HepG2 (cell line): Measurements from ENCODE around the gene SYNDIG1. TPM values are rescaled to one million over a fixed set of nuclear protein-coding genes. Genes with fewer than 3 reads are reported as not detected.

Source experiments
- ATAC-seq: fragments of 200-7000 bp; cut with Tn5 transposase; 3 replicates; pipeline ENCODE4 v1.9.1; 2020; ENCODE audit warnings: mild to moderate bottlenecking, moderate library complexity
- BruUV-seq: library from RNA; stranded (reverse); fragments of 400-500 nt; replicated peaks from 2 replicates; lab custom pipeline; 2021; lab: Mats Ljungman, UMichigan
- CTCF ChIA-PET: fragments of 300-600 bp; formaldehyde crosslinking; extraction: SDS; loops from one replicate; lab custom pipeline; 2021; ENCODE audit warnings: low total read pairs, inconsistent platforms, low intra/inter-chr PET ratio; lab: Yijun Ruan, JAX
- POLR2A ChIA-PET: fragments of 350-600 bp; sonication (Branson Sonifier 250); formaldehyde crosslinking; loops from one replicate; lab custom pipeline; 2020; ENCODE audit warnings: antibody characterized with exemption, inconsistent platforms; lab: Yijun Ruan, JAX
- DNase-seq: peaks from one replicate; pipeline ENCODE4 v3.0.0-alpha.2; 2015; ENCODE audit warnings: low spot score
- FAIRE-seq: peaks from 3 replicates; lab custom pipeline; 2011; peaks lifted over from hg19 to GRCh38; lab: Jason Lieb, UNC
- H2AFZ ChIP-seq: one replicate; pipeline ENCODE4 v1.6.1; 2011; ENCODE audit warnings: low read length, inconsistent platforms
- H3K27ac ChIP-seq: fragments of 300-600 bp; 3 replicates; pipeline ENCODE4 v1.8.0; 2011; ENCODE audit warnings: mixed run types, mild to moderate bottlenecking, mixed read lengths, low read length, inconsistent platforms; ENCODE audit not compliant: insufficient read depth; ENCODE audit errors: extremely low read length
- H3K27me3 ChIP-seq, 2 experiments: fragments of 200-600 bp in 1 of 2; 2 replicates in 1 of 2; 3 replicates in 1 of 2; pipeline versions ENCODE4 v1.6.0 to v1.8.0; 2011; ENCODE audit warnings: low read length in 2 of 2, mild to moderate bottlenecking in 2 of 2, moderate library complexity in 2 of 2, inconsistent platforms in 1 of 2; ENCODE audit not compliant: insufficient read depth in 2 of 2, control insufficient read depth in 1 of 2
- H3K36me3 ChIP-seq, 2 experiments: fragments of 200-600 bp in 1 of 2; replicated peaks in 1 of 2; 2 replicates in 1 of 2; 3 replicates in 1 of 2; pipeline versions ENCODE4 v1.5.1 to v1.8.0; 2011; ENCODE audit warnings: low read length in 2 of 2, inconsistent platforms in 1 of 2; ENCODE audit not compliant: insufficient read depth in 2 of 2, control insufficient read depth in 1 of 2
- H3K4me1 ChIP-seq: 2 replicates; pipeline ENCODE4 v1.5.1; 2012; ENCODE audit warnings: low read length, inconsistent platforms; ENCODE audit not compliant: insufficient read depth
- H3K4me2 ChIP-seq: 2 replicates; pipeline ENCODE4 v1.6.0; 2011; ENCODE audit warnings: low read depth, low read length, inconsistent platforms
- H3K4me3 ChIP-seq, 3 experiments: fragments of 200-600 bp in 1 of 3; sonication (generic), shearing (Covaris generic) in 1 of 3; replicated peaks in 1 of 3; 2 replicates each; pipeline ENCODE4 v1.5.1; 2011 to 2016; ENCODE audit warnings: low read length in 3 of 3, inconsistent platforms in 2 of 3, low read depth in 2 of 3, mild to moderate bottlenecking in 2 of 3, control low read depth in 1 of 3, mixed read lengths in 1 of 3; ENCODE audit not compliant: insufficient read depth in 1 of 3
- H3K79me2 ChIP-seq: one replicate; pipeline ENCODE4 v1.6.1; 2011; ENCODE audit warnings: low read length, inconsistent platforms; ENCODE audit not compliant: insufficient read depth
- H3K9ac ChIP-seq: 2 replicates; pipeline ENCODE4 v1.6.0; 2011; ENCODE audit warnings: mild to moderate bottlenecking, low read depth, low read length, inconsistent platforms; ENCODE audit not compliant: insufficient read depth
- H3K9me3 ChIP-seq: 2 replicates; pipeline ENCODE4 v1.5.1; 2012; ENCODE audit warnings: mild to moderate bottlenecking, low read length
- H4K20me1 ChIP-seq: 2 replicates; pipeline ENCODE4 v1.6.0; 2011; ENCODE audit warnings: inconsistent platforms, mild to moderate bottlenecking, low read length, moderate library complexity; ENCODE audit not compliant: insufficient read depth
- CEBPG ChIP-seq: IDR thresholded peaks from 2 replicates; pipeline ENCODE4 v1.6.1; 2016
- CREB1 ChIP-seq, 2 experiments: fragments of 450-650 bp in 1 of 2; IDR thresholded peaks; 2 replicates each; pipeline ENCODE4 v1.6.1; 2016 to 2017; ENCODE audit warnings: control low read depth in 1 of 2, mild to moderate bottlenecking in 1 of 2, missing compliant biosample characterization in 1 of 2, missing genetic modification characterization in 1 of 2
- MBNL3 ChIP-seq: fragments of 250-450 bp; sonication (Bioruptor Pico); conservative IDR thresholded peaks from 2 replicates; pipeline ENCODE4 v1.8.0; 2022; ENCODE audit warnings: mild to moderate bottlenecking, inconsistent platforms
- MED1 ChIP-seq: sonication (generic); formaldehyde crosslinking; IDR thresholded peaks from 2 replicates; pipeline ENCODE4 v1.4.0; 2020; ENCODE audit warnings: missing genetic modification reagents
- MIER2 ChIP-seq: IDR thresholded peaks from 2 replicates; pipeline ENCODE4 v1.6.1; 2016; ENCODE audit warnings: missing biosample characterization, missing genetic modification reagents
- MZF1 ChIP-seq: sonication (generic); formaldehyde crosslinking; IDR thresholded peaks from 2 replicates; pipeline ENCODE4 v1.8.1; 2023; ENCODE audit warnings: mild to moderate bottlenecking, missing genetic modification reagents, borderline replicate concordance
- NFYB ChIP-seq: sonication (generic); formaldehyde crosslinking; IDR thresholded peaks from 2 replicates; pipeline ENCODE4 v1.4.0; 2020; ENCODE audit warnings: missing genetic modification reagents
- RFXAP ChIP-seq: sonication (generic); formaldehyde crosslinking; IDR thresholded peaks from 2 replicates; pipeline ENCODE4 v1.4.0; 2020; ENCODE audit warnings: missing genetic modification reagents, borderline replicate concordance
- SMAD9 ChIP-seq: sonication (generic); formaldehyde crosslinking; IDR thresholded peaks from 2 replicates; pipeline ENCODE4 v1.5.1; 2020; ENCODE audit warnings: mild to moderate bottlenecking, missing genetic modification reagents
- TFAP4 ChIP-seq: sonication (generic); IDR thresholded peaks from 2 replicates; pipeline ENCODE4 v1.6.1; 2016; ENCODE audit warnings: low read depth, borderline replicate concordance
- ZFYVE20 ChIP-seq: sonication (generic); formaldehyde crosslinking; IDR thresholded peaks from 2 replicates; pipeline ENCODE4 v1.8.0; 2023; ENCODE audit warnings: low read depth, mild to moderate bottlenecking, moderate library complexity, missing genetic modification reagents, borderline replicate concordance
- ZGPAT ChIP-seq: IDR thresholded peaks from 2 replicates; pipeline ENCODE4 v1.6.1; 2016; ENCODE audit warnings: mild to moderate bottlenecking
- ZNF34 ChIP-seq: sonication (generic); formaldehyde crosslinking; IDR thresholded peaks from 2 replicates; pipeline ENCODE4 v1.4.0; 2020; ENCODE audit warnings: mild to moderate bottlenecking, missing genetic modification reagents, borderline replicate concordance
- ZNF879 ChIP-seq: sonication (generic); formaldehyde crosslinking; IDR thresholded peaks from 2 replicates; pipeline ENCODE4 v1.8.1; 2023; ENCODE audit warnings: missing genetic modification reagents
- ZSCAN12 ChIP-seq: sonication (generic); formaldehyde crosslinking; IDR thresholded peaks from 2 replicates; pipeline ENCODE4 v1.9.0; 2021; ENCODE audit warnings: mild to moderate bottlenecking, missing genetic modification reagents
- WGBS: methylation state at CpG from one replicate; pipeline ENCODE4 v1.1.6; 2017; ENCODE audit warnings: low lambda C conversion rate; 5-methylcytosine and 5-hydroxymethylcytosine counted together
- in situ Hi-C: cut with HindIII; loops from 2 replicates; pipeline ENCODE4 v1.10.0; 2017; ENCODE audit warnings: low pct_unique_long_range_greater_than_20kb; ENCODE audit not compliant: extremely low pct_ligation_motif_present
- intact Hi-C: fragments of 100-400 bp; cut with micrococcal nuclease; formaldehyde crosslinking; loops from one replicate; pipeline ENCODE4 v1.10.0; 2022; ENCODE audit not compliant: unreplicated experiment
- polyA plus RNA-seq, 8 experiments: library from polyadenylated mRNA; depleted of rRNA in 3 of 8; stranded (reverse) in 7 of 8; unstranded in 1 of 8; fragments of >200 nt; fragmentation: Illumina TruSeq in 4 of 8; extraction: Trizol in 4 of 8; gene quantifications; 2 replicates each; pipeline versions ENCODE4 v1.2.1 to v1.2.3, GENCODE V29; 2011 to 2016; ENCODE audit warnings: low read depth in 4 of 8, missing spikeins in 1 of 8, mixed read lengths in 1 of 8; ENCODE audit not compliant: insufficient read depth in 1 of 8
- total RNA-seq, 5 experiments: library from RNA; depleted of rRNA; stranded (reverse); fragments of >200 nt; fragmentation: Illumina TruSeq; extraction: Trizol; gene quantifications; 2 replicates each; pipeline ENCODE4 v1.2.3, GENCODE V29; 2016; ENCODE audit warnings: low read depth in 1 of 5
- TF ChIP-seq, protein P1 (sequence below): IDR thresholded peaks from 2 replicates; pipeline ENCODE4 v1.6.1; 2016; ENCODE audit warnings: missing biosample characterization, missing genetic modification reagents, low read depth

The SYNDIG1 gene
- total and polyA plus RNA-seq, 2 of the 13 experiments (the other 11 are each of a cell fraction or from before 2014, with no cell fraction given), result not detected

GRCh38 chr20:24431279-24432045, 38.0 kb upstream of the SYNDIG1 start (continued):
- TF ChIP-seq, protein P1, sequence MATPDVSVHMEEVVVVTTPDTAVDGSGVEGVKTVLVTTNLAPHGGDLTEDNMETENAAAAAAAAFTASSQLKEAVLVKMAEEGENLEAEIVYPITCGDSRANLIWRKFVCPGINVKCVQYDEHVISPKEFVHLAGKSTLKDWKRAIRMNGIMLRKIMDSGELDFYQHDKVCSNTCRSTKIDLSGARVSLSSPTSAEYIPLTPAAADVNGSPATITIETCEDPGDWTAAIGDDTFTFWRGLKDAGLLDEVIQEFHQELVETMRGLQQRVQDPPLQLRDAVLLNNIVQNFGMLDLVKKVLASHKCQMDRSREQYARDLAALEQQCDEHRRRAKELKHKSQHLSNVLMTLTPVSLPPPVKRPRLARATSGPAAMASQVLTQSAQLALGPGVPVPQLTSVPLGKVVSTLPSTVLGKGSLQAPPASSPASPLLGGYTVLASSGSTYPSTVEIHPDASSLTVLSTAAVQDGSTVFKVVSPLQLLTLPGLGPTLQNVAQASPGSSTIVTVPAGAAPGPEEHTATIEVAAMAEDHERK, result no peak
- TF ChIP-seq CEBPG (CRISPR knock-in tag) (no peak), ZNF879 (CRISPR knock-in tag) (no peak)

GRCh38 chr20:24432046-24432442, 37.4 kb upstream of the SYNDIG1 start:
- DNase-seq (no peak), ATAC-seq (no peak; the same call in 2 of the 3 replicates), FAIRE-seq (no peak)
- Histone ChIP-seq H3K27ac (no peak overlapping the region), H3K4me3 (no peak overlapping the region), H3K27me3 (no peaks in the 10 kb centered on the region), H4K20me1 (no peaks in the 10 kb centered on the region), H2AFZ (no peak overlapping the region), H3K9me3 (no peaks in the 10 kb centered on the region), H3K4me1 (peaks cover 9% of the 10 kb centered on the region; the same call in 1 of the 2 replicates), H3K79me2 (no peaks in the 10 kb centered on the region), H3K36me3 (no peaks in the 10 kb centered on the region), H3K9ac (no peak overlapping the region), H3K4me2 (no peak overlapping the region)
- POLR2A ChIA-PET, result interaction anchor here (0.9 kb wide), 1 partner anchor 9 kb away, joined by 3 read pairs; no protein-coding TSS in a partner anchor
- in situ Hi-C loops (no loop called here), intact Hi-C loops (no loop called here)
- no TSS peak for BruUV-seq
- CTCF ChIA-PET, result no interaction called here
- 2% methylated on average over 2 of the region's 2 CpGs for WGBS
- TF ChIP-seq CREB1 (IDR thresholded peaks at IDR 0.05) (no peak), CREB1 (CRISPR knock-in tag; IDR thresholded peaks at IDR 0.05) (no peak), NFYB (CRISPR knock-in tag) (no peak), ZFYVE20 (CRISPR knock-in tag) (no peak), ZSCAN12 (CRISPR knock-in tag) (no peak), ZGPAT (no peak), RFXAP (no peak), ZNF34 (CRISPR knock-in tag) (no peak), SMAD9 (CRISPR knock-in tag) (no peak), TFAP4 (no peak), MIER2 (CRISPR knock-in tag) (no peak), MED1 (CRISPR knock-in tag) (no peak), MBNL3 (CRISPR knock-in tag) (no peak), MZF1 (CRISPR knock-in tag) (no peak)
